SK-N-DZ (cell line): ENCODE measurements around the gene TOM1L2.
A peak's percentile ranks its signal among the peaks of the same experiment; 100 is the strongest.
"Not testable (repeated sequence)": the region's sequence is repeated elsewhere in the genome, so short reads cannot be mapped to it uniquely, and the experiment has no call there.

ENCODE experiments used
- DNase-seq: peaks from one replicate; pipeline ENCODE4 v3.0.0-alpha.2; 2015; ENCODE audit warnings: low spot score

Gene TOM1L2

GRCh38 chr17:17924857-17925250 lies 47.3 kb downstream of the TOM1L2 start:
- DNase-seq = no peak

- no peak for DNase-seq
Observed at GRCh38 chr17:17924131-17924856, 47.9 kb downstream of the TOM1L2 start.

GRCh38 chr17:17922070-17922614 lies 50.1 kb downstream of the TOM1L2 start:
- peak; percentile 27 for DNase-seq

GRCh38 chr17:17921192-17922069 lies 50.8 kb downstream of the TOM1L2 start:
- DNase-seq = no peak

GRCh38 chr17:17919169-17920107 lies 52.8 kb downstream of the TOM1L2 start:
- peak; percentile 78 for DNase-seq

GRCh38 chr17:17917394-17917793 lies 54.8 kb downstream of the TOM1L2 start:
- no peak for DNase-seq

- DNase-seq = no peak
Observed at GRCh38 chr17:17915183-17915582, 57.0 kb downstream of the TOM1L2 start.

- peak; percentile 78 for DNase-seq
Observed at GRCh38 chr17:17913695-17914332, 58.4 kb downstream of the TOM1L2 start.

- not testable (repeated sequence) for DNase-seq
Observed at GRCh38 chr17:17912336-17912735, 59.9 kb downstream of the TOM1L2 start.

- DNase-seq = peak; percentile 75
Observed at GRCh38 chr17:17911001-17911613, 61.1 kb downstream of the TOM1L2 start.

- no peak for DNase-seq
Observed at GRCh38 chr17:17910060-17910459, 62.1 kb downstream of the TOM1L2 start.

- DNase-seq = no peak
Observed at GRCh38 chr17:17909078-17909477, 63.1 kb downstream of the TOM1L2 start.

GRCh38 chr17:17907469-17907868 lies 64.7 kb downstream of the TOM1L2 start:
- DNase-seq = no peak

GRCh38 chr17:17906418-17907215 lies 65.6 kb downstream of the TOM1L2 start:
- DNase-seq = no peak

GRCh38 chr17:17905036-17905320 lies 67.2 kb downstream of the TOM1L2 start:
- DNase-seq = no peak

- no peak for DNase-seq
Observed at GRCh38 chr17:17904166-17905035, 67.8 kb downstream of the TOM1L2 start.

GRCh38 chr17:17902877-17903276 lies 69.3 kb downstream of the TOM1L2 start:
- DNase-seq = no peak

- no peak for DNase-seq
Observed at GRCh38 chr17:17902376-17902775, 69.8 kb downstream of the TOM1L2 start.
